ENCODE measurements around the gene CAPN11. TPM values are rescaled to one million over a fixed set of nuclear protein-coding genes. Genes with fewer than 3 reads are reported as not detected.
A peak's percentile ranks its signal among the peaks of the same experiment; 100 is the strongest.

Gene CAPN11
- total RNA-seq, 1 donor from 2014 or later, result 0.78 TPM

DNA sequence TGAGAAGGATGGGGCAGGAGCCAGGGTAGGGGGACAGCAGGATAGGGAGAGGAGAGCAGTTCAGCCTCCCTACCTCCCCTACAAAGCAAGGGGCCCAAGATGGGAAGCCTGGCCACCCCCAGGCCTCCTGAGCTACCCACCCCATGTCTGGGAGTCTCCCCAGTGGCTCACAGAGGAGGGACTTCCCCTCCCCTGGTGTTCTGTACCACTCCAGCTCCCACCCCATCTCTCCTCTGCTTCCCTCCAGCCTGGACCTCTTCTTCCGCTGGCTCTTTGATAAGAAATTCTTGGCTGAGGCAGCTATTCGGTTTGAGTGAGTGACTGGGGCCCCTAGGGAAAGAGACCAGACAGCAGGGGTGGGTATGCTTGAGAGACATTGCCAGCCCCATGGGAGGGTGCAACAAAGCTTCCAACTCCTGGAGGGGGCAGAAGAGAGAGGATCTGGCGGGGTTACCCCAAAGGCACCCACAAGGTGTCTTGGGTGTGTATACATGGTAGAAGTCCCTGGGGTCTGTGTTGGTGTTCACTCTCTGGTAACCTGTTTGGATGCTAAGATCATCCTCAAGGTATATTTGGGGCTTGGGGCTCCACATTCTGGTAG, 8.2 kb upstream of the CAPN11 start:
- intact Hi-C loops (cut with DNase I), result no loop called here

DNA sequence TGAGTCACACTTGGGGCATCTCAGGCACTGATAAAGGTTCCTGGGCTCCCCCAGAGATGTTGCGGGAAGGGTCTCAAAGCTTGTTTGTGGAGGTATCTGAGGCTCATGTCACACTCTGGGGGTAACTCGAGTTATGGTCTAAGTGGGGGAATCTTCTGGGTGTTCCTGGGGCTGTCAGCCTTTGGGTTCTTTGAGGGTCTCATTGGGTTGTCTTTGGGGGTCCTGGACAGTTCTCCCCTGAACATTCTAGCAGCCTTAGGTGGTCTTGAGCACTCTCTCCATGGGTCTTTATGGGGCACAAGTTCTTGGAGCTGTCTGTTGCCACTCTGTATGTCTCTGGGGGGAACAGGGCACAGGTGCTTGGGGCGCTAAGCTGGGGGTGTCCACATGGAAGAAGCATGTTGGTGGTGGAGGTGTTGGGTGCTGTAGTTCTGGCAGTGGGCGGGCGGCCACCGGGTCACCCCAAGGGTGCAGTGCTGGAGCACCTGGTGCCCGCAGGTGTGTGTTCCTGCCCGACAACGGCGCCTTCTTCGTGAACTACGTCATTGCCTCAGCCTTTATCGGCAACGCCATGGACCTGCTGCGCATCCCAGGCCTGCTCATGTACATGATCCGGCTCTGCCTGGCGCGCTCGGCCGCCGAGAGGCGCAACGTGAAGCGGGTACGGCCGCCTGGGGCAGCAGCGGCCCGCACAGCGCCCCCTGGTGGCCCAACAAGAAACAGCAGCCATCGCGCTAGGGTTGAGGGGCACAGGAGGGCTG, 7.1 kb upstream of the CAPN11 start:
- intact Hi-C loops (cut with DNase I), result loop anchor here (1.0 kb wide), 1 partner anchor 55 kb away; no protein-coding TSS in a partner anchor
- peak; percentile 88 for DNase-seq (ENCODE audit: low spot score)

More for the DNA sequence above, 8.2 kb upstream of the CAPN11 start:
- DNase-seq (ENCODE audit: low spot score), result no peak

DNA sequence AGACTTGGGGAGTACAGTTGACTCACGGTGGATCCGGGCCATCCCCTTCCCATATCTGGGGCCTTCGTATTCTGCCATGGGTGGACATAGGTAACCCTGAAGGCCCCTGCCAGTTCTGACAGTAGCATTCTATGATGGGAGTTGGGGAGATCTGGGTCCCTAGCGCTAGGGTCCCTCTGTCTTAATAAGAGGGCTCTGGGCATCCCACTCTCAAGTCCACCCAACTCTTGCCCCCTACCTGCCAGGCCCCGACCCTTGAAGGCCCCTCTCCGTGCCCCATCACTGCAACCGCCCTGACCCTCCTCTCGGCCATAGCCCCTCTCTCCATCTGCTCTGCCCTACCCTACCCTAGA, 6.5 kb upstream of the CAPN11 start:
- DNase-seq (ENCODE audit: low spot score), result no peak
- intact Hi-C loops (cut with DNase I), result loop anchor here (1.0 kb wide), 1 partner anchor 56 kb away; no protein-coding TSS in a partner anchor

DNA sequence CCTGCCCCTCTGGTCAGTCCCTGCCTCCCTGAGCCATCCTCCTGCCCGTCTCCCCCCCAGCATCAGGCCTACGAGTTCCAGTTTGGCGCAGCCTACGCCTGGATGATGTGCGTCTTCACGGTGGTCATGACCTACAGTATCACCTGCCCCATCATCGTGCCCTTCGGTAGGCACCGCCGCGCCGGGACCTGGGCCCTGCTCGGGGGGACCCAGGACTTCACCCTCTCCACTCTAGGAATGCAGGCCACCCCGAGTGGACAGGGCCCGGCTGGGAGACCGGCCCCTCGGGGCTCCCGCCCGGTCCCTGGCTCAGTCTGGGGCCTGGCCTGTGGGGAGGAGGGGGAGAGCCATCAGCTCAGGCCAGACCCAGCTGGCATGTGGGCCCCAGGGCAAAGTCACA, 6.1 kb upstream of the CAPN11 start:
- no peak for DNase-seq (ENCODE audit: low spot score)
- intact Hi-C loops (cut with DNase I), result loop anchor here (1.0 kb wide), 1 partner anchor 56 kb away; no protein-coding TSS in a partner anchor

DNA sequence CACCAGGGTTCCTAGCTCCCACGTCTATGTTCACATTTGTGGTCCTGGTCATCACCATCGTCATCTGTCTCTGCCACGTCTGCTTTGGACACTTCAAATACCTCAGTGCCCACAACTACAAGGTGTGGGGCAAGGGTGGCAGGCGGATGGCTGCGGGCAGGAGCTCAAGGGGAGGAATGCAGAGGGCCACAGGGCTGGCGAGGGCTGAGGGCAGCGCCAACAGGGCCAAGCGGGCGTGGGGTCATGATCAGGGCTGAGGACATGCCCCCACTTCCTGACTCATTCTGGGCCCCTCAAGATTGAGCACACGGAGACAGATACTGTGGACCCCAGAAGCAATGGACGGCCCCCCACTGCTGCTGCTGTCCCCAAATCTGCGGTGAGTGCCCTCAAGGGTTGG, 4.6 kb upstream of the CAPN11 start:
- intact Hi-C loops (cut with DNase I), result no loop called here

DNA sequence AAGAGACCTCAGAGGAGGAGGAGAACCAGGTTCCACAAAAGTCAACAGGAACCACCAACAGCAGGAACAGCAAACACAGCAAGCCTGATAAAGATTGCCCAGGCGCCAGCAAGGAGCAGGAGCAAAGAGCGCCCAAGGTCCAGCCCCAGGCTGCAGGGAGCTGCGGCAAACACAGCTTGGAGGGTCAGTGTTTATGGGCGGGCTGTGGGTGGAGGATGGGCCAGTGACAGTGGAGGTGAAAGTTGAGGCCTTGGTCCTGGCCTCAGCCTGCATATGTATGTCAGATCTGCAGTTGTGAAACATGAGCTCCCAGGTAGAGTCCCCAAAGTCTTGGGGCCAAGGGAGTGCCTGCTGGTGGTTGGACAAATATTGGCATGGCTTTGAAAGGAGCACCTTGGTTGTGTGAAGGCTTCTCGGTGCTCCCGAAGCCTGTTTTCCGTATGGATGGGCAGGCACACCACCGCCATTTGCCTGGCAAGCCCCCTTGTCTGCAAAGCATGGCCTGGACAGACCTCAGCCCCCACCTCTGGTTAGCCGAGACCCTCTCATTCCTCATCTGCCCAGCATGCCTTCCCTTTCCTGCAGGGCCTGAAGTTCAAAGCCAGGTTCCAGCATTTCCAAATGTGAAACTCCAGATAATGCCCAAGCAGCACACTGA, 2.0 kb upstream of the CAPN11 start:
- DNase-seq (ENCODE audit: low spot score), result no peak
- intact Hi-C loops (cut with DNase I), result no loop called here

More for the DNA sequence above, 4.6 kb upstream of the CAPN11 start:
- DNase-seq (ENCODE audit: low spot score), result no peak

DNA sequence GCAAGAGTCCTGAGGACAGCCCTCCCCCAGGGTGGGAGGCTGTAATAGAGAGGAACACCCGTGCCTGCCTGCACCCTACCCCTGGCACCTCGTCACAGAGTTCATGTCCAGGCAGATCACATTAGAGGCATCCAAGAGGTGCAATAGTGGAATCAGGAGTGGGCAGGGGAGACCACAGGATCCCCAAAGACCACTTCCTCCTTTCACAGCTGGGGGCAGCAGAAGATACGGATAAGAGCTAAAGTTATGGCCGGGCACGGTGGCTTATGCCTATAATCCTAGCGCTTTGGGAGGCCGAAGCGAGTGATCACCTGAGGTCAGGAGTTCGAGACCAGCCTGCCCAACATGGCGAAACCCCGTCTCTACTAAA, 1.5 kb upstream of the CAPN11 start:
- DNase-seq (ENCODE audit: low spot score), result no peak
- intact Hi-C loops (cut with DNase I), result no loop called here

DNA sequence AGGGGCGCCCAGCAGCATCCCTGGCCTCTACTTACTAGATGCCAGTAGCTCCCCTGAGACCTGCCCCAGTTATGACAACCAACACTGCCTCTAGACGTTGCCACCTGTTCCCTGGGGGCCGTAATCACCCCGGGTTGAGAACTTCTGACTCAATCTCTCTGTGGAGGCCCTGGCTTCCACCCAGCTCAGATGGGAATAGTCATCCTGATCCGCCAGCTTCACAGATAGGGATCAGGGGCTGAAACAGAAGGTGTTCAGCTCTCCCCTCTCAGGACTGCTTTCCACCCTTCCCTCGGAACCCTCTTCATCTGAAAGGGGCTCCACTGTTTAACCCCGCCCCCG, 3.3 kb downstream of the CAPN11 start:
- DNase-seq (ENCODE audit: low spot score), result no peak
- intact Hi-C loops (cut with DNase I), result no loop called here

DNA sequence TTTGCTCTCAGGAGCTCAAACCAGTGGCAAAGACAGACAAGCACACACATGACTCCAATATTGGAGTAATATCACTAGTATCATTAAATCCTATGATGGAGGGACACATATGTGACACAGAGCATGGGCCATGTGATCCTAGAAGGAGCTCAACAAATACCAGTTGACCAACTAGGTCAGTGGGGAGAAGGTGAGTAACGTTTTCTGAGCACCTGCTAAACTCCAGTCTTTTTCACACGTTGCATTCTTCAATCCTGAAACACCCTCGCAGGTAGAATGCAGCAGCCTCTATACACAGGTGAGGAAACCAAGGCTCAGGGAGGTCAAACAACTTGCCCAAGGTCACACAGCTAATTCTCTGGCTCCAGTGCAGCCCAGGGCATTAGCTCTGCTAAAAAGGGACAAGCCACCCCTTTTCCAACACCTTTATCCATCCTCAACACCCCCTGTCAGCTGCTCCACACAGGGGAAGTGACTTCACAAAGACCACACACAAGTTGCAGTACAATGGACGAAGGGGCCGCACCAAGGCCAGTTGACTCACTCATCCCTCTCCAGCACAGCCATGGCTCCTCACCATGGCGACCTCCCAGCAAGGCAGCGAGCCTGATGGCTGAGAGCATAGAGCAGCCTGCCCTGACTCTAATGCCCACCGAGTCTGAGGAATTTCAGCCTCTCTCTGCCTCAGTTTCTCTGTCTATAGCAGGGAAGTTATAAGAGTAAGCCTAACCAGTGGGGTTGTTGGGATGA, 4.4 kb downstream of the CAPN11 start:
- intact Hi-C loops (cut with DNase I), result no loop called here
- no peak for DNase-seq (ENCODE audit: low spot score)

DNA sequence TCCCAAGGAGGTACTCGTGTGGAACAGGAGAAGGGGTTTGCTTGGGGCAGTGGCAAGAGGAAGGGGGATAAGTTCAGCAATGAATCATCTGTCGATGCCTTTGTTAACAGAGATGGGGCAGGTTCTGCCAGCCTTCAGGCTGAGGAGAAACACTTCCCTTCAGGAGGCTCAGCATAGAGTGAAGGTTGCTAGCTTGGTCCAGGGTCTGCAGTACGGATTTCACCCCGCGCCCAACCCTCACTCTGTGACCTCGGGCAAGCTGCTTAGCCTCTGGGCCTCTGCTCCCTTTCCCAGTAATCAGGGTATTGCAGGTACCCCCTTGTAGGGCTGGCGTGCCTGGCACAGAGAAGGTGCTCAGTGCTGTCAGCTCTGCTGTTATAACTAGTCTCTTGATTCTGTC, 7.5 kb downstream of the CAPN11 start:
- intact Hi-C loops (cut with DNase I), result no loop called here
- DNase-seq (ENCODE audit: low spot score), result no peak

DNA sequence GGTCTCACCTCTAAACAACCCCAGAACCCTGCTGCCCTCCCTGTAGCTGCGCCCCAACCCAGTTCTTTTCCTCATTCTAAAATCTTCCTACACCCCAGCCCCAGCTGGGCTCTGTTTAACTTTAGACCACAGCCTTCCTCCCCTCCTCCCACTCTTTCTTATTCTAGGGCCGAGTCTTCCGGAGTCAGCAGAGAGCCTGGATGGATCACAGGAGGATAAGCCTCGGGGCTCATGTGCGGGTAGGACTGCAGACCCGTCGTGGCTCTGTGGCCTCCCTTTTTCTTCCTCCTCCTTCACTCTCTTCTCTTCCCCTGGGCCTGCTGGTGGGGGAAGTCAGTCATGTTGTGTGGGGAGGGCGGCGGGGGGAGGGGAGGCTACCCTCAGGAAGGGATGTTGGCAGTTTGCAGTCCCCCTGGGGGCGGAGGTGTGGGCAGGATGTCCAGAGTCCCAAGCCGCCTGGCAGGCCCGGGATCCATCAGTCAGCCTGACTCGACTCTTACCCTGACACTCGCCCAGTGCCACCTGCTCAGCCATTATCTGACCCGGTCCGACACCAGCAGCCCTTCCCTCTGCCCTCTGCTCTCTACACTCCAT, 8.1 kb downstream of the CAPN11 start:
- no peak for DNase-seq (ENCODE audit: low spot score)
- intact Hi-C loops (cut with DNase I), result no loop called here

DNA sequence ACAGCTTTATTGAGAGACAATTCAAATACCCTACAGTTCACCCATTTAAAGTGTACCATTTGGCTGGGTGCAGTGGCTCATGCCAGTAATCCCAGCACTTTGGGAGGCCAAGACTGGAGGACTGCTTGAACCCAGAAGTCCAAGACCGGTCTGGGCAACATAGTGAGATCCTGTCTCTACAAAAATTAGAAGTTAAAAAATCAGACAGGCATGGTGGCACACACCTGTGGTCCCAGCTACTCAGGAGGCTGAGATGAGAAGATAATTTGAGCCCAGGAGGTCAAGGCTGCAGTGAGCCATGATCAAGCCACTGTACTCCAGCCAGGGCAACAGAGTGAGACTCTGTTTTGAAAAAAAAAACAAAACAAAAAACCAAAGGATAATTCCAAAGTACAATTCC, 8.9 kb downstream of the CAPN11 start:
- intact Hi-C loops (cut with DNase I), result no loop called here
- DNase-seq (ENCODE audit: low spot score), result no peak

DNA sequence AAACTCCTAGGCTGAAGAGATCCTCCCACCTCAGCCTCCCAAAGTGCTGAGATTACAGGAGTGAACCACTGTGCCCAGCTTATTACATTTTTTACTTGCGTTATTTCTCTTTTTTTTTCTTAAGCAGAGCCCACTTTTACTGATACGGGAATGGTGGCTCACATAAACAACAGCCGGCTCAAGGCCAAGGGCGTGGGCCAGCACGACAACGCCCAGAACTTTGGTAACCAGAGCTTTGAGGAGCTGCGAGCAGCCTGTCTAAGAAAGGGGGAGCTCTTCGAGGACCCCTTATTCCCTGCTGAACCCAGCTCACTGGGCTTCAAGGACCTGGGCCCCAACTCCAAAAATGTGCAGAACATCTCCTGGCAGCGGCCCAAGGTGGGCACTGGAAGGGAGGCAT, 10.5 kb downstream of the CAPN11 start:
- intact Hi-C loops (cut with DNase I), result no loop called here
- no peak for DNase-seq (ENCODE audit: low spot score)

DNA sequence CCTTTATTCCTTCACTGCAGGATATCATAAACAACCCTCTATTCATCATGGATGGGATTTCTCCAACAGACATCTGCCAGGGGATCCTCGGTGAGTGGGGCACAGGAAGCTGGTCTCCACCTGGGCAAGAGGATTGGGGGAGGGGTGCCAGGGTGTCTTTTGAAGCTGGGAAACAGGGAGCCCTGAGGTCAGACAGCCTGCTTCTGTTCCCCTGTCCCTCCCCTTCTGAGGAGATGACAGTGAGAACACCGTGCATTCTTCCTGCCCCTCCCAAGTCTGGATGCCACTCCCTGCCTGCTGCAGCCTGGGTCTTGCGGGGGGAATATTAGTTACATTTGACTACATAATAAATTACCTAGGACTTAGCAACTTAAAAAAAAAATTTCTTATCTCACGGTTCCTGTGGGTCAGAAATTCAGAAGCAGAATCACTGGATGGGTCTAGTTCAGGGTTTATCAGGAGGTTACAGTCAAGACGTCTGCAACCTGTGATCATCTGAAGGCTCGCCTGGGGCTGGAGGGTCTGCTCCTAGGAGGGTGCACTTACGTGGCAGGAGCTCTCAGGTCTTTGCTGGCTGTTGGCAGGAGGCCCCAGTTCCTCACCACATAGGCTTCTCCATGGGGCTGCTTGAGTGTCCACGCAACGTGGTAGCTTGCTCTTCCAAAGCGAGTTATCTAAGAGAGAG, 11.4 kb downstream of the CAPN11 start:
- DNase-seq (ENCODE audit: low spot score), result no peak
- intact Hi-C loops (cut with DNase I), result no loop called here

DNA sequence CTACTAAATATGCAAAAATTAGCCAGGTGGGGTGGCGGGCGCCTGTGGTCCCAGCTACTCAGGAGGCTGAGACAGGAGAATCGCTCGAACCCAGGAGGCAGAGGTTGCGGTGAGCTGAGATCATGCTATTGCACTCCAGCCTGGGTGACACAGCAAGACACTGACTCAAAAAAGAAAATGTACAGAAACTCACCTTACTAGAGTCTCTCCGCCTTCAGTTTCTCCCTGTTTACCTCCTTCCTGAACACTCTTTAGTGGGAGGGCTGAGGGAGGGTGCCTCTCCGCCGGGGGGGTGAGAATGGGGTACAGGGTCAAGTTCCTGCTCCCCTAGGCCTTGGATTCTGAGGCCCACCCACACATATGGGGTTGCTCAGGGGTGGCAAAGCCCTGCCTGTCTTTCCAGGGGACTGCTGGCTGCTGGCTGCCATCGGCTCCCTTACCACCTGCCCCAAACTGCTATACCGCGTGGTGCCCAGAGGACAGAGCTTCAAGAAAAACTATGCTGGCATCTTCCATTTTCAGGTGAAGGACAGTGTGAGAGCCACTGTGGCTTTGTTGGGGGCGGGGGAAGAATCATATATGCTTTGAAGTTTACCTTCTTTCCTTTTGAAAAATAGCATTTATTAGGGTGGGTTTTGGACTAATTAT, 13.4 kb downstream of the CAPN11 start:
- DNase-seq (ENCODE audit: low spot score), result no peak
- intact Hi-C loops (cut with DNase I), result loop anchor here (2.0 kb wide), 2 partner anchors 63 to 85 kb away; partner anchors contain the start of gene SLC35B2

DNA sequence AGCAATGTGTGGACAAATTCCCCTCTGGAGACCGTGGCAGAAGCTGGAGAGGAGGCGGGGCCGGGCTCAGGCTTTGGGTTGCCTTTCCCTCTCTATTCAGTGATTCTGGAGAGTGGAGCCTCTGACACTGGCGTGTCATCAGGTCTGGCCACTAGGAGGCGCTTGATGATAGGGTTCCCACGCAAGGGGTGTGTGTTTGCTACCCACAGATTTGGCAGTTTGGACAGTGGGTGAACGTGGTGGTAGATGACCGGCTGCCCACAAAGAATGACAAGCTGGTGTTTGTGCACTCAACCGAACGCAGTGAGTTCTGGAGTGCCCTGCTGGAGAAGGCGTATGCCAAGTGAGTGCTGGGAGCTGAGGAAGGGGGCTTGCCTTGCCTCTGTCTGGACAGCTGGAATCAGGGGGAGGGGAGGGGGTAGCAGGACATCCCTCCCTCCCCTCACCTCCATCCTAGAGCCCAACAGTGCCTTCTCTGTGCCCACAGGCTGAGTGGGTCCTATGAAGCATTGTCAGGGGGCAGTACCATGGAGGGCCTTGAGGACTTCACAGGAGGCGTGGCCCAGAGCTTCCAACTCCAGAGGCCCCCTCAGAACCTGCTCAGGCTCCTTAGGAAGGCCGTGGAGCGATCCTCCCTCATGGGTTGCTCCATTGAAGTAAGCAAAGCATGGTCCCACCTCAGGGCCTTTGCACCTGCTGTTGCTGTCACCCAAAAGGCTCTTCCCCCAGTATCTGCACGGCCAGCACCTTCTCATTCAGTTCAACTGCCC, 14.3 kb downstream of the CAPN11 start:
- DNase-seq (ENCODE audit: low spot score), result peak; percentile 89
- intact Hi-C loops (cut with DNase I), result loop anchor here (2.0 kb wide), 2 partner anchors 62 to 84 kb away; partner anchors contain the start of gene SLC35B2

DNA sequence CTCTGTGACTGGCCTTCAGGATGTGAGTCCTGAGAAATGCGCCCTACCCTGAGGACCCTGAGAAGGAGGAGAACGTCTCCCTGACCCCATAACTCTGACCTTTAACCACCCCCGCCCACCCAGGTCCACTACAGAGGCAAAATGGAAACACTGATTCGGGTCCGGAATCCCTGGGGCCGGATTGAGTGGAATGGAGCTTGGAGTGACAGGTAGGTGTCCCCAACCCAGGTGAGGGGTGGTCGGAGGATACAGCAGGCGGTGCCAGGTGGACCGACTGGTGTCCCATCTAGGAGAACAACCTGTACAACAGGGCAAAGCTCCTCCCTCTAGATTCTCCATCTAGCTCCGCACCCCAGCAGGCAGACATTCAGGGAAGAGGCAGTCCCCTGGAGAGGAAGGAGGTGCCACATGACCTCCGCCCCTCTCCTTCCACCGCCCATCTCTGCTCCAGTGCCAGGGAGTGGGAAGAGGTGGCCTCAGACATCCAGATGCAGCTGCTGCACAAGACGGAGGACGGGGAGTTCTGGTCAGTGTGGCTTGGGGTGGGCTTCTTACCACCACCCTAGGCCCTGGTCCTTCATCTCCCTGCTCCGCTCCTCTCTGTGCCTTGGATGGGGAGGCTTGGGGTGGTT, 17.6 kb downstream of the CAPN11 start:
- intact Hi-C loops (cut with DNase I), result no loop called here
- DNase-seq (ENCODE audit: low spot score), result no peak
